Epithelial cell of esophagus (primary cell): ENCODE measurements around the gene RAD51B.
"Not testable (repeated sequence)": the region's sequence is repeated elsewhere in the genome, so short reads cannot be mapped to it uniquely, and the experiment has no call there.

Experiments
- DNase-seq: peaks from one replicate; pipeline ENCODE4 v3.0.0; 2010; ENCODE audit warnings: low read depth
- H3K4me3 ChIP-seq: 2 replicates; pipeline ENCODE4 v1.5.1; 2011; ENCODE audit warnings: mild to moderate bottlenecking, low read length, control low read depth
- CTCF ChIP-seq: IDR thresholded peaks from 2 replicates; pipeline ENCODE4 v1.5.1; 2011; ENCODE audit warnings: low read depth, mild to moderate bottlenecking, low read length, control low read depth, inconsistent platforms; ENCODE audit not compliant: insufficient read depth; ENCODE audit errors: missing control alignments

Gene RAD51B

GRCh38 chr14:68217791-68218340 is 398.3 kb downstream of the RAD51B start:
- no peak for TF ChIP-seq CTCF
- DNase-seq: no peak
- H3K4me3 ChIP-seq: no peak overlapping the region

GRCh38 chr14:68219407-68219806 is 399.8 kb downstream of the RAD51B start:
- no peak for DNase-seq
- TF ChIP-seq CTCF: no peak
- no peak overlapping the region for H3K4me3 ChIP-seq

- not testable (repeated sequence) for H3K4me3 ChIP-seq, DNase-seq
Observed at GRCh38 chr14:68221046-68221445, 401.5 kb downstream of the RAD51B start.

- no peak overlapping the region for H3K4me3 ChIP-seq
- no peak for TF ChIP-seq CTCF
Observed at GRCh38 chr14:68222154-68222553, 402.6 kb downstream of the RAD51B start.

GRCh38 chr14:68222726-68223125 is 403.1 kb downstream of the RAD51B start:
- DNase-seq: no peak
- no peak for TF ChIP-seq CTCF
- H3K4me3 ChIP-seq: no peak overlapping the region

More at GRCh38 chr14:68222154-68222553, 402.6 kb downstream of the RAD51B start:
- DNase-seq: no peak

GRCh38 chr14:68223631-68224030 is 404.1 kb downstream of the RAD51B start:
- H3K4me3 ChIP-seq: no peak overlapping the region
- no peak for TF ChIP-seq CTCF
- DNase-seq: no peak

- no peak for DNase-seq
- no peak overlapping the region for H3K4me3 ChIP-seq
- no peak for TF ChIP-seq CTCF
Observed at GRCh38 chr14:68225321-68225720, 405.7 kb downstream of the RAD51B start.
